GM19463 (cell line): ENCODE results near the gene IRS1.

ENCODE experiments used
- ATAC-seq: cut with Tn5 transposase; IDR thresholded peaks from one replicate; pipeline ENCODE4 v1.9.1; 2021; ENCODE audit warnings: mild to moderate bottlenecking, moderate library complexity; ENCODE audit not compliant: unreplicated experiment

Gene IRS1

GRCh38 chr2:226791487-226792081 is 8.0 kb downstream of the IRS1 start:
- ATAC-seq = peak; percentile 99

- ATAC-seq = peak; percentile 37
Observed at GRCh38 chr2:226791056-226791486, 8.5 kb downstream of the IRS1 start.

DNA sequence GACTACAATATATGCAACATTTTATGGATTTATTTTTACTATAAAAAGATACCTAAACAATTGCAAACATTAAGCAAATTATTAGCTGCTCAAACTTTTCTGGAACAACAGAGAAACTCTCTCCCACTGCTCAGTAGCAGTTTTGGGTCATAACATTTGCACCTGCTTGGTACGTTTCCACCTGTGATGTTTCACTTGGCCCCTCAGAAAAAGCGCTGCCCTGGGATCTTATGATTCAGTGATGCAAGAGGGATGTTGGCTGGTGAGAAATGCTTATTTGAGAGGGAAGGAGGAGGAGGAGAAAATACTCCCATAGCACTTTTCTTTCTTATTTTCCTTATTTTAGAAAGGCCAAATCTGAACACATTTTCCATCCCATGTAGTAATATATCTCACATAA is 9.2 kb downstream of the IRS1 start:
- ATAC-seq = no peak

DNA sequence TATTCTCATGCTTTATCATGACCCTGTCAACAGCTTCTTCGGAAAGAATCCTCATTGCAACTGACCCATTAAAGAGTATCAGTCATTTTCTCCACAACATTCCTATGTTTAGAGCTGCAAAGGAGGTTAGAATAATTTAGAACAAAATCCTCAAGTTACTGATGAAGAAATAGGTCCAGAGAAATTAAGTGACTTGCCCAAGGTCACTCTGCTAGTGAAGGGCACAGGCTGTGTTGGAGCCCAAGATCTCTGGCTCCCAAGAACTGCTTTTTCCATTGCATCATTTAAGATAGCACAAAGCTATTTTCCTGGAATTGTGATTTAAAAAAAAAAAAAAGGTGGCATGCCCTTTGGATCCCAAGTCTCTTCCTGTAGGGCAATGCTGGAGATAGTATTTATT is 9.6 kb downstream of the IRS1 start:
- no peak for ATAC-seq

- ATAC-seq = no peak
Observed at GRCh38 chr2:226788881-226789490, 10.6 kb downstream of the IRS1 start.

- ATAC-seq = no peak
Observed at GRCh38 chr2:226788064-226788463, 11.6 kb downstream of the IRS1 start.

DNA sequence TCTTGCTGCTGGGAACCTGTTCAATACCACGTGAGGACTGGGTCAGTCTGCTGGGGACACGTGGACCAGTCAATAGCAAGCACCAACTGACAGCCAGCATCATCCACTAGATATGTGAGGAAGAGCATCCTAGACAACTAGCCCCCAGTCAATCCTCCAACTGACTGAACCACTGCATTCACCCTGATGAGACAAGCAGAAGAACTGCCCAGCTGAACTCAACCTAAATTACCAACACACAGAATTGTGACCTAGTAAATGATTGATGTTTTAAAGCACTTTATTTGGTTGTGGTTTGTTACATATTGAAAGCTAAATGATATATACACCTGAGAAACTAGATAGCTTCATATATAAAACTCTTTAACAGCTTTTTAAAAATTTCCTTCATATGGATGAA is 15.7 kb downstream of the IRS1 start:
- no peak for ATAC-seq

DNA sequence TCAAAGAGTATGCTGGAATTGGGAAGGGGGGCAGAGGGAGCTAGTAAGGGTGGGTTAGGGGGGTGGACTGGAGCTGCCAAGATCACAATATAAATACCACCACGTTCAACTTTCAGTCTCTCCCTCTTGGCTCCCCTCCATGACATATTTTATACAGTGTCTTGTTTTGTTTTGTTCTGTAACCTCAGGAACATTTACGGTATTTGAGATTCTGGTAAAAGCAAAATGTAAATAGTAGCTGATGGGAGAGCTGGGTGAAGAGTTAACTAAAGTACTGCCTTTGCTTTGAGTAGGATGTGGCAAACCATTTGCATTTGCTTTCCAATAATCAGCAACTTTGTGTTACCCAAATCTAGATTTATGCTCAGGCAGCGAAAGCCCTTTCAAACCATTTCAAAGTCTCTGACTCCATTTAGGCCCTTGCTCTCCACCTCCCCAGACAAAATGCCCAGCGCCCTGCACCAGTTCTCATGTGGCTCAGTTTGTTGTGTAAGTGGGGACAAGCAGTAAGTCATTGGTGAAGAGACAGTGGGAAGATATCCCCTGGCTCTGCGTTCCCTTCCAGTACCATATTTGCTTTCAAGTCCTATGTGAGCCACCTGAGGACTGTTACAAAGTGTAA is 17.4 kb downstream of the IRS1 start:
- ATAC-seq = no peak

DNA sequence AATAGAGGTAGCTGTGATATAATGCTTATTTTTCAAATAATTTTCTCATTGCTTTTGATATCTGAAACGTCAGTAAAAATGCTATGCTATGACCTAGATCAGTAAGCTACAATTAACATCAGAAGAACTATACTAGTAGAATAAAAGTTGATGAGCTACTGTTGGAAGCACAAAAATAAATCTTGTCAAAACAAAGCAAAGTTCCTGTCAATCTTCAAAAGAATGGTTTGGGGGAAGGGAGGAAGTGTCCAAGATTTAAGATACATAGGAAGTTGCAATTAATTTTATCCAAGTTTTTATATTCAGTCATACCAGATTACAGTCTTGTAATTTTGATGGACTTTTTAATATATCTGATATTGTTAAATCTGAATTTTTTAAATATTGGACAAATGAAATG is 19.2 kb downstream of the IRS1 start:
- ATAC-seq = no peak

GRCh38 chr2:226777611-226778010 is 22.0 kb downstream of the IRS1 start:
- ATAC-seq = no peak

GRCh38 chr2:226776104-226776503 is 23.5 kb downstream of the IRS1 start:
- no peak for ATAC-seq

DNA sequence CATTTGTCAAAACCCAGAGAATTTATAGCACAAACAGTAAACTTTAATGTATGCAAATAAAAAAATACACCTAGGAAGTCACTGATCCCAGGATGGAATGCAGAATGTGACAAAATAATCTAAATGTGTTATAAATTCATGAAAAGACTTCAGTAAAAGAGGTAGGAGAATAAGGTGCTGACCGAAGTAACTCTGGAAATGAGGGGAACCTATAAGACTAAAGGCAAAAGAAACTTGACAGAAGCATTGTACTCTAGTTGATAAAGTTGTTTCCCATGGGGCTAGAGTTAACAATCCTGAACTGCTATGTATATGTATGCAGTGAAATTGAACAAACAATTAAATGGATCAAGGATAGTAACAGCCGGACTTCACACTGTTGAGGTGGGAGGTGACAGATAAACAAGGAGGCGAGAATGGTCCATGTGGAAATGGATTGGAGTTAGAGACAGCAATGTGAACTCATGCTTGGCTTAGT is 24.5 kb downstream of the IRS1 start:
- no peak for ATAC-seq

GRCh38 chr2:226773291-226773690 is 26.3 kb downstream of the IRS1 start:
- peak; percentile 16 for ATAC-seq

DNA sequence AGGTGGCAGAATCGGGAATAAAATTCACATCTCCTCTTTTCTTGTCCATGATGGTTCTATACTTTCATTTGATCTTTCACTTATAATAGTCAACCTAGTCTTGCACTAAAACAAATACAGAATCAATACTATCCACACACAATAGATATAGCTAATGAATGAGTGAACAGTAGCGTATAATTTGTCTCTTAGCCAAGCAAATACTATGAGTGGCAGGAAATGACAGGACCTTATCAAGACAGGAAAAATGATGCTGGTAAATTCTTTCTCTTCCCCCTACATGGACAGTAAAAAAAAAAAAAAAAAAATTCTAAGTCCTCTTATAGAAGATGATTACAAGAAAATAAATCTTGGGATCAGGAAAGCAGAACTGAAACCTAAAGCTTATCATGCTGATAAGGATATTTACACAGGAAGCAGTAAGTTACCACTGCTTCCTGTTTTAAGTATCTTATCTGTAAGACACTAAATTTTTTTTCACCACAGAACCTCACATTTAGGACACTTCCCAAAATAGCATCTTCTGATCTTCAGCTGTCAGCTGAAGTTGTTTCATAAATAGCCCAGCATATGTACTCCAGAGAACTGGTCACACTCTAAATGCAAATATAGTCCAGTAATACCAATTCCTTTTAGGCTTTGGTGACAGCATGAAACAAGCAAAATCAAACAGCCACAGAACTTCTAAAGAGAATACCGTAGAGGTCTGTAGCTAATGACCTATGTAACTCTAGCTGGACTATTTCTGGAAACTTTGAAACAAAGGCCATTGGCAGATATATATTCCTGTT is 27.0 kb downstream of the IRS1 start:
- peak; percentile 92 for ATAC-seq

GRCh38 chr2:226771067-226771466 is 28.6 kb downstream of the IRS1 start:
- ATAC-seq = no peak

DNA sequence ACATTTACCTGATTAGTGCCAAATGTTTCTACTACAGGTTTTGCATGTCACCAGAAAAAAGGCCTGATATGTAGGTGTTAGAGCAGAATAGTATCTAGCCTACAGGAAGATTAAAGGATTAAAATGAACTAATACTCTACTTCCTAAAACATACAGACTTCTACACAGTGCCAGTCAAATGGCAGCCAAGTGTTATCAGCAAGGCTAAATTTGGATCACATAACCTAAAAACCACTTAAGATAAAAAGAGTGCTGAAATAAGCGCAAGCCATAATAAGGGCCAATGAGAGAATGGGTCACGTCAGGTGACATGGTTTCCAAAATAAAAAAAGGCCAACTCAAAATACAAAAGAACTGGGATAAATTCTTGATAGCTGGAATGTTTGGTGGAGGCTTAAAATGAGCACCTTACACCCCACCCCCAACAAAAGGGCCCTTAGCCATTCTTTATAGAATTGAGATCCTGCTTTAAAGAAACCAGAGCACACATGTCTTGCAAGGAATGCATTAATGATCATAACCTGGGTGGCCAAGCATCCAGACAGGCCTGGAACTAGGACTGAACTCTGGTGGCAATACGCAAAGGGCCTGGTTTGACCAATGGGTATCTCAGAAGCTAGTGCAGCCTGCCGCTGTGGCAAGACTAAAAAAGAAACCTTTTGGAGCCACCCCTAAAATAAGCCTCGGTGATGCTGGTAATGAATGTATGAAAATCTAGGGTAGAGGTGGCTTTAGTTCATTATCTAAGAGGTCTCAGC is 32.4 kb downstream of the IRS1 start:
- no peak for ATAC-seq

GRCh38 chr2:226766352-226767055 is 33.1 kb downstream of the IRS1 start:
- ATAC-seq = no peak

GRCh38 chr2:226763320-226763719 is 36.3 kb downstream of the IRS1 start:
- ATAC-seq = no peak

- ATAC-seq = no peak
Observed at GRCh38 chr2:226761195-226761583, 38.4 kb downstream of the IRS1 start.
